Measurements from ENCODE around the gene KRTAP9-2. TPM values are rescaled to one million over a fixed set of nuclear protein-coding genes. Genes with fewer than 3 reads are reported as not detected.
"Not testable (repeated sequence)": the region's sequence is repeated elsewhere in the genome, so short reads cannot be mapped to it uniquely, and the experiment has no call there.

Gene KRTAP9-2
- total and polyA plus RNA-seq, 2 donors (not counting 3 experiments of a cell fraction or from before 2014, with no cell fraction given) = not detected

DNA sequence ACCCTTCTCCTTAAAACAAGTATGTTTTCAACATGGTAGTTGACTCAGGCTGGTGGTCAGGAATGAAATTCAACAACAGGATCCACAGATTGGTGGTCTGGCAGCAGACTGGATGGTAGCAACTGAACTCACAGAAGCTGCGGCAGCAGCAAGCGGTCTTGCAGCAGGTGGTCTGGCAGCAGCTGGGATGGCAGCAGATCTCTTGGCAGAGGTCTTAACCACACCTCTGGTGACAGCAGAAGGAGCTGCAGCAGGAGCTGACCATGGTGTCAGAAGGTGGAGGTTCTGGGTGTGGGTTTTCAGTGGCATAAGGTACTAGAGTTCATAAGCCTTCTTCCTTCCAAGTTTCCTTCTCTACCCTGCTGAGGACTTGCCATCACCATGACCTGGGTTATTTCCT lies 39.6 kb upstream of the KRTAP9-2 start:
- Histone ChIP-seq H3K9me3 (replicated peaks; ENCODE audit: control insufficient read depth, insufficient read depth, low read length) (no peaks in the 10 kb centered on the region), H3K4me1 (ENCODE audit: control insufficient read depth, extremely low read depth, insufficient read depth, low read length) (no peaks in the 10 kb centered on the region), H3K36me3 (ENCODE audit: control insufficient read depth in 2 of 2, extremely low read depth in 1 of 2, insufficient read depth in 2 of 2, low read length in 2 of 2) (no peaks in the 10 kb centered on the region), H2AFZ (ENCODE audit: low read depth, low read length) (no peak overlapping the region), H4K20me1 (replicated peaks; ENCODE audit: control insufficient read depth, extremely low read depth, insufficient read depth, low read length) (no peaks in the 10 kb centered on the region), H3K27ac (ENCODE audit: insufficient read depth, low read depth, low read length) (no peak overlapping the region), H3K9me1 (replicated peaks; ENCODE audit: control insufficient read depth, extremely low read depth, insufficient read depth, low read length) (no peaks in the 10 kb centered on the region), H3K9ac (replicated peaks; ENCODE audit: extremely low read depth, insufficient read depth, low read length) (no peak overlapping the region), H3K4me2 (ENCODE audit: insufficient read depth, low read length) (no peak overlapping the region), H3K4me3 (replicated peaks in 1 of 3; ENCODE audit: insufficient read depth in 1 of 3, low read depth in 1 of 3, low read length in 3 of 3) (no peak overlapping the region), H3K27me3 (ENCODE audit: control insufficient read depth in 2 of 2, insufficient read depth in 2 of 2, low read length in 2 of 2) (no peaks in the 10 kb centered on the region), H3K79me2 (ENCODE audit: control insufficient read depth, insufficient read depth, low read length) (no peaks in the 10 kb centered on the region)
- CTCF ChIA-PET = no interaction called here
- POLR2A ChIA-PET = no interaction called here
- dilution Hi-C loops (cut with MboI; ENCODE audit: extremely low pct_ligation_motif_present, low sequenced_read_pairs) = no loop called here
- TF ChIP-seq, protein P1, sequence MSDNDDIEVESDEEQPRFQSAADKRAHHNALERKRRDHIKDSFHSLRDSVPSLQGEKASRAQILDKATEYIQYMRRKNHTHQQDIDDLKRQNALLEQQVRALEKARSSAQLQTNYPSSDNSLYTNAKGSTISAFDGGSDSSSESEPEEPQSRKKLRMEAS (IDR thresholded peaks at IDR 0.05; ENCODE audit: insufficient read depth, insufficient read length) = no peak
- TF ChIP-seq POLR2AphosphoS5 (IDR thresholded peaks at IDR 0.05; ENCODE audit: insufficient read depth, low read depth, low read length) = no peak
- no peak for TF ChIP-seq POLR2A (IDR thresholded peaks at IDR 0.05; ENCODE audit: low read depth, low read length)
- TF ChIP-seq EZH2 (IDR thresholded peaks at IDR 0.05; ENCODE audit: borderline replicate concordance, low read depth, low read length, severe bottlenecking) = no peak
- TF ChIP-seq FOS (IDR thresholded peaks at IDR 0.05; ENCODE audit: borderline replicate concordance, insufficient read depth, low read length) = no peak
- no peak for TF ChIP-seq CTCF (IDR thresholded peaks at IDR 0.05; ENCODE audit: extremely low read depth in 1 of 2, insufficient read depth in 1 of 2, low read depth in 1 of 2, low read length in 2 of 2)
- no peak for FAIRE-seq
- intact Hi-C loops (cut with micrococcal nuclease) = no loop called here
- no TSS peak for BruUV-seq (replicated peaks)
- DNase-seq (ENCODE audit: low read depth, low spot score) = no peak

- H3K4me2 ChIP-seq (ENCODE audit: insufficient read depth, low read length); intact Hi-C loops (cut with micrococcal nuclease); H3K4me3 ChIP-seq (replicated peaks in 1 of 3; ENCODE audit: insufficient read depth in 1 of 3, low read depth in 1 of 3, low read length in 3 of 3); BruUV-seq (replicated peaks); H4K20me1 ChIP-seq (replicated peaks; ENCODE audit: control insufficient read depth, extremely low read depth, insufficient read depth, low read length); H3K4me1 ChIP-seq (ENCODE audit: control insufficient read depth, extremely low read depth, insufficient read depth, low read length); H3K79me2 ChIP-seq (ENCODE audit: control insufficient read depth, insufficient read depth, low read length); H2AFZ ChIP-seq (ENCODE audit: low read depth, low read length); DNase-seq (ENCODE audit: low read depth, low spot score); POLR2A ChIA-PET; H3K9me1 ChIP-seq (replicated peaks; ENCODE audit: control insufficient read depth, extremely low read depth, insufficient read depth, low read length); H3K36me3 ChIP-seq (ENCODE audit: control insufficient read depth in 2 of 2, extremely low read depth in 1 of 2, insufficient read depth in 2 of 2, low read length in 2 of 2); CTCF ChIA-PET; H3K27ac ChIP-seq (ENCODE audit: insufficient read depth, low read depth, low read length); FAIRE-seq; H3K9ac ChIP-seq (replicated peaks; ENCODE audit: extremely low read depth, insufficient read depth, low read length); H3K27me3 ChIP-seq (ENCODE audit: control insufficient read depth in 2 of 2, insufficient read depth in 2 of 2, low read length in 2 of 2); H3K9me3 ChIP-seq (replicated peaks; ENCODE audit: control insufficient read depth, insufficient read depth, low read length); dilution Hi-C loops (cut with MboI; ENCODE audit: extremely low pct_ligation_motif_present, low sequenced_read_pairs): not testable (repeated sequence)
These were observed 36.6 kb upstream of the KRTAP9-2 start, which contains the start of gene KRTAP9-1 for GRCh38 chr17:41189837-41190318. KRTAP9-1 (plus strand) TSS chr17:41189887; CDS start chr17:41189887, 0 bp downstream.
